Mucosa of descending colon (tissue), 3 donors: ENCODE data around the gene PHACTR2. TPM values are rescaled to one million over a fixed set of nuclear protein-coding genes. Genes with fewer than 3 reads are reported as not detected.

ENCODE experiments used
- ATAC-seq: fragments of 200-7000 bp; cut with Tn5 transposase; one replicate; pipeline ENCODE4 v1.9.1; 2020; ENCODE audit warnings: mild to moderate bottlenecking, moderate library complexity
- DNase-seq, 3 donors: peaks; one replicate each; pipeline ENCODE4 v3.0.0-alpha.2; 2020
- H3K36me3 ChIP-seq: fragments of 200-600 bp; one replicate; pipeline ENCODE4 v1.8.0; 2021; ENCODE audit warnings: low read depth, mild to moderate bottlenecking
- H3K4me1 ChIP-seq: fragments of 200-600 bp; one replicate; pipeline ENCODE4 v1.8.0; 2021; ENCODE audit warnings: low read depth, mild to moderate bottlenecking
- H3K4me3 ChIP-seq: fragments of 200-600 bp; one replicate; pipeline ENCODE4 v1.8.0; 2021; ENCODE audit warnings: mild to moderate bottlenecking
- H3K9me3 ChIP-seq: fragments of 200-600 bp; one replicate; pipeline ENCODE4 v1.8.0; 2021; ENCODE audit warnings: mild to moderate bottlenecking
- intact Hi-C, 2 donors: fragments of 100-400 bp; cut with DNase I in 1 of 2; cut with micrococcal nuclease in 1 of 2; formaldehyde crosslinking; loops; one replicate each; pipeline versions ENCODE4 v1.11.0 to v1.11.1; 2022; cut with DNase I, micrococcal nuclease
- total RNA-seq, 3 donors: library from RNA; stranded (reverse); fragmentation: NEBNext Ultra II Directional in 2 of 3; extraction: Animal tissue kit (Norgen Biotek cat#: 25700) in 2 of 3; gene quantifications; one replicate each; pipeline versions ENCODE4 v1.2.1 to v1.2.4, GENCODE V29; 2021 to 2023
- TF ChIP-seq, protein P1 (sequence below): fragments of 200-600 bp; IDR thresholded peaks from one replicate; pipeline ENCODE4 v1.8.0; 2022; ENCODE audit warnings: antibody characterized with exemption, mild to moderate bottlenecking
- donor health status: DM: no; HTN: no; CAD: no; lungs with moderate emphysema.
- donor health status: DM: no; HTN: no; CAD: no.
- donor health status: DM: no; HTN: yes; CAD: no.

PHACTR2 gene
- total RNA-seq, 3 donors from 2014 or later: 49.5 to 70.8 (median 53.4) TPM

DNA sequence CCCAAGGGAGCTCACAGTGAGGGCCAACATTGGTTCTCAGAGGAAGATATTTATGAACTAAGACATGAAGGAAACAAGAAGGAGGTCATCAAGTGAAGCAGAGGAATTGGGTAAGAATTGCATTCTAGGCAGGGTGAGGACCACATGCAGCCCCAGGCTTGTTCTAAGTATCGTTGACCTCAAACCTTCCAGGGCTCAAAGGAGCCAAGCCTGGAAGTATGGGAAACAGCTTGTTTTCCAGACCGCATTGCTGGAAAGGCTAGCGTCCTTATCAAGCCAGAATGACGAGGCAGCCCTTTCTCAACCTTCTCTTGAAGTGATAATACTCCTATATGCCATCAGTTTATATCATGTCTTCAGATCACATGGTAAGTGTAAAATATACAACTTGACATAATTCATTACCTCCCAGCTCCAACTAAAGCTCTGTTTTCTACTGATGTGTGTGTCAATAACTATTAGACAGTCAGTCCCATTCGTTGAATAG is 79.6 kb downstream of the PHACTR2 start:
- Histone ChIP-seq H3K36me3 (no peaks in the 10 kb centered on the region), H3K9me3 (no peaks in the 10 kb centered on the region), H3K4me1 (no peaks in the 10 kb centered on the region), H3K4me3 (no peak overlapping the region)
- DNase-seq: no peak
- TF ChIP-seq, protein P1, sequence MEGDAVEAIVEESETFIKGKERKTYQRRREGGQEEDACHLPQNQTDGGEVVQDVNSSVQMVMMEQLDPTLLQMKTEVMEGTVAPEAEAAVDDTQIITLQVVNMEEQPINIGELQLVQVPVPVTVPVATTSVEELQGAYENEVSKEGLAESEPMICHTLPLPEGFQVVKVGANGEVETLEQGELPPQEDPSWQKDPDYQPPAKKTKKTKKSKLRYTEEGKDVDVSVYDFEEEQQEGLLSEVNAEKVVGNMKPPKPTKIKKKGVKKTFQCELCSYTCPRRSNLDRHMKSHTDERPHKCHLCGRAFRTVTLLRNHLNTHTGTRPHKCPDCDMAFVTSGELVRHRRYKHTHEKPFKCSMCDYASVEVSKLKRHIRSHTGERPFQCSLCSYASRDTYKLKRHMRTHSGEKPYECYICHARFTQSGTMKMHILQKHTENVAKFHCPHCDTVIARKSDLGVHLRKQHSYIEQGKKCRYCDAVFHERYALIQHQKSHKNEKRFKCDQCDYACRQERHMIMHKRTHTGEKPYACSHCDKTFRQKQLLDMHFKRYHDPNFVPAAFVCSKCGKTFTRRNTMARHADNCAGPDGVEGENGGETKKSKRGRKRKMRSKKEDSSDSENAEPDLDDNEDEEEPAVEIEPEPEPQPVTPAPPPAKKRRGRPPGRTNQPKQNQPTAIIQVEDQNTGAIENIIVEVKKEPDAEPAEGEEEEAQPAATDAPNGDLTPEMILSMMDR: no peak
- intact Hi-C loops: no loop called here
- no peak for ATAC-seq

DNA sequence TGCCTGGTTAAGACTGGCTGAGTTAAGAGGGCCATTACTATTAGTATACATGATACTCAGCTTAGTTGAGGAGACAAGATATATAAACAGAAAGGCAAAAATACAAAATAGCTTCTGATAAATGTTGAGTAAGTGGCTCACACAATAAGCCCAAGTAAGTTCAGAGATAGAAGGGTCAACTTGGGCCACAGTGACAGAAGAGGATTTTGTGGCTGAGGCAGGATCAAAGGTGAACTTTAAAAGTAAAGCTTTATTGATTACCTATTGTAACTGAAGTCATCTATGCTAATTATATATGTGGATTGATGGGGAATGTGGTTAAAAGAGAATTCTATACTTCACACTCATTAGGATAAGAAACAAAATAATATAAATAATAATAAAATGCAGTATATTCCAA is 80.8 kb downstream of the PHACTR2 start:
- H3K36me3 ChIP-seq: no peaks in the 10 kb centered on the region
- no peaks in the 10 kb centered on the region for H3K9me3 ChIP-seq
- DNase-seq: no peak
- H3K4me1 ChIP-seq: no peaks in the 10 kb centered on the region
- no peak for ATAC-seq
- intact Hi-C loops: no loop called here
- H3K4me3 ChIP-seq: no peak overlapping the region
- TF ChIP-seq, protein P1: no peak

- no peak for ATAC-seq
Observed at GRCh38 chr6:143759666-143760065, 81.9 kb downstream of the PHACTR2 start.

DNA sequence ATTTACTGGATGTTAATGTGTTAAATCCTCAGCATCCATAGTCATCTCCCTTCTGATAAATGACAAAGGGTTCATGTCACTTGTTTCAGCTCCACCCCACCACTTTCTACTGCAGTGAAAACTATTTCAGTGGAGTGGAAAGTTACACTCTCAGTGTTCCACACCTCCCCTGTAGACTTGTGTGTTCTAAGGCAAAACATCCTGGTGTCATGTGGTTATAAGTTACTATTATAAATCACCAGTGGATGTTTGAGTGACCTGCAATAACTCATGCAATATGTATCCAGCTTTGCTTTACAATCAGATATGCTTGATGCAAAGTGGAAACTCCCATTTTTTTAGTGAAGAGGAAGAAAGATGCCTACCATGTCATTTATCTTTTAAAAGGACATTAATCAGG is 83.3 kb downstream of the PHACTR2 start:
- H3K9me3 ChIP-seq: no peaks in the 10 kb centered on the region
- ATAC-seq (no peak), DNase-seq (no peak)
- H3K4me3 ChIP-seq: no peak overlapping the region
- intact Hi-C loops: no loop called here
- no peaks in the 10 kb centered on the region for H3K36me3 ChIP-seq
- no peaks in the 10 kb centered on the region for H3K4me1 ChIP-seq
- TF ChIP-seq, protein P1: no peak

More at GRCh38 chr6:143759666-143760065, 81.9 kb downstream of the PHACTR2 start:
- intact Hi-C loops: no loop called here
- no peaks in the 10 kb centered on the region for H3K9me3 ChIP-seq
- H3K36me3 ChIP-seq: no peaks in the 10 kb centered on the region
- H3K4me3 ChIP-seq: no peak overlapping the region
- TF ChIP-seq, protein P1: no peak
- no peaks in the 10 kb centered on the region for H3K4me1 ChIP-seq
- no peak for DNase-seq

DNA sequence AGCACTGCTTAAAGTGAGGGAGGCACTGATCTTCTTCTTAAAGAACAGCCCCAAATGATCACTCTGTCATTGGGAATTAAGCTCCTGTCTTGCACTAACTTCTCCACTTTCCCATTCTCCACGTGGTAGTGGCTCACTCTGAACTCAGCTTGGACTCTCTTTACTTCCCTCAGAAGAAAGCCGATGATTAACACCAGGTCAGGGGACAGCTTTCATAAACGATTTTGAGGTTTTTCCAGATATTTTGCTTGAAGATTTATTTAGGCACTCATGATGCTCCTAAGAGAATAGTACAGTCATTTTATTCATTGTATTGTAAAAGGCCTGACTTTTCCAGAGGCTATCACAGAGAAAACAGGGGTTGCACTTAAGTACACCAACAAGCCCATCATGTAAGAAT is 84.4 kb downstream of the PHACTR2 start:
- TF ChIP-seq, protein P1: no peak
- ATAC-seq: no peak
- Histone ChIP-seq H3K9me3 (no peaks in the 10 kb centered on the region), H3K36me3 (no peaks in the 10 kb centered on the region), H3K4me1 (no peaks in the 10 kb centered on the region), H3K4me3 (no peak overlapping the region)
- DNase-seq: no peak
- intact Hi-C loops: no loop called here
